HCEC 1CT (cell line): ENCODE measurements around the gene EVI5.

Experiments
- DNase-seq: peaks from one replicate; pipeline ENCODE4 v3.0.0-alpha.2; 2017

Gene EVI5

GRCh38 chr1:92481971-92482664 lies 302.8 kb downstream of the EVI5 start:
- DNase-seq, result peak; percentile 24

GRCh38 chr1:92481599-92481925 lies 303.3 kb downstream of the EVI5 start:
- no peak for DNase-seq

- no peak for DNase-seq
Observed at GRCh38 chr1:92480813-92481598, 303.9 kb downstream of the EVI5 start.

GRCh38 chr1:92480200-92480812 lies 304.6 kb downstream of the EVI5 start:
- no peak for DNase-seq

GRCh38 chr1:92479587-92479986 lies 305.3 kb downstream of the EVI5 start:
- no peak for DNase-seq

- DNase-seq, result no peak
Observed at GRCh38 chr1:92478393-92478792, 306.5 kb downstream of the EVI5 start.

GRCh38 chr1:92476071-92476631 lies 308.8 kb downstream of the EVI5 start:
- DNase-seq, result no peak

GRCh38 chr1:92475029-92475428 lies 309.9 kb downstream of the EVI5 start:
- no peak for DNase-seq

- no peak for DNase-seq
Observed at GRCh38 chr1:92473781-92474495, 311.0 kb downstream of the EVI5 start.

GRCh38 chr1:92470216-92470615 lies 314.7 kb downstream of the EVI5 start:
- no peak for DNase-seq

GRCh38 chr1:92466683-92467352 lies 318.1 kb downstream of the EVI5 start:
- DNase-seq, result no peak

- no peak for DNase-seq
Observed at GRCh38 chr1:92465256-92465647, 319.7 kb downstream of the EVI5 start.

GRCh38 chr1:92464588-92465255 lies 320.2 kb downstream of the EVI5 start:
- no peak for DNase-seq

- no peak for DNase-seq
Observed at GRCh38 chr1:92461364-92462097, 323.4 kb downstream of the EVI5 start.

- DNase-seq, result no peak
Observed at GRCh38 chr1:92459871-92460320, 325.0 kb downstream of the EVI5 start.
